Chondrocyte (in vitro differentiated cells): ENCODE data around the gene ZNF850. TPM values are rescaled to one million over a fixed set of nuclear protein-coding genes. Genes with fewer than 3 reads are reported as not detected.

Source experiments
- DNase-seq: peaks from one replicate; pipeline ENCODE4 v3.0.0; 2021; ENCODE audit warnings: mixed read lengths, low spot score
- H3K27ac Mint-ChIP-seq: one replicate; pipeline ENCODE4 v1.8.0; 2021; ENCODE audit warnings: mild to moderate bottlenecking, moderate library complexity, mixed read lengths; ENCODE audit not compliant: unreplicated experiment
- H3K27me3 Mint-ChIP-seq: 2 replicates; pipeline ENCODE4 v1.8.0; 2021; ENCODE audit warnings: low read depth, mixed read lengths
- H3K36me3 Mint-ChIP-seq: 2 replicates; pipeline ENCODE4 v1.8.0; 2021; ENCODE audit warnings: low read depth, mixed read lengths
- H3K4me1 Mint-ChIP-seq: 2 replicates; pipeline ENCODE4 v1.8.0; 2021; ENCODE audit warnings: low read depth, mild to moderate bottlenecking, mixed read lengths
- H3K4me3 Mint-ChIP-seq: one replicate; pipeline ENCODE4 v1.8.0; 2021; ENCODE audit warnings: mild to moderate bottlenecking, moderate library complexity, mixed read lengths; ENCODE audit not compliant: unreplicated experiment
- H3K9me3 Mint-ChIP-seq: 2 replicates; pipeline ENCODE4 v1.8.0; 2021; ENCODE audit warnings: low read depth, mixed read lengths
- long read RNA-seq: library from polyadenylated mRNA; stranded (forward); transcript quantifications from one replicate; pipeline ENCODE4 v2.0.0, GENCODE V29; 2021
- total RNA-seq: library from RNA; stranded (reverse); gene quantifications from 3 replicates; pipeline ENCODE4 v1.2.1, GENCODE V29; 2021
- TF ChIP-seq, protein P1 (sequence below): fragments of 200-600 bp; sonication (generic); IDR thresholded peaks from 2 replicates; pipeline ENCODE4 v1.5.0; 2021; ENCODE audit warnings: antibody characterized with exemption, mild to moderate bottlenecking, moderate library complexity

The ZNF850 gene
- total RNA-seq: 2.5 to 7.5 TPM (median 4.0 TPM) in 3 replicates
- long read RNA-seq: 0 reads

- H3K36me3 Mint-ChIP-seq: peaks cover 9% of the 10 kb centered on the region
Observed at GRCh38 chr19:36772311-36773222, at the start of gene ZNF850. TSS of gene ZNF850 (minus strand) at chr19:36772807. CDS start at chr19:36762606, 10,201 bp downstream.

GRCh38 chr19:36821758-36822157, 49.2 kb upstream of the ZNF850 start:
- H3K27me3 Mint-ChIP-seq: no peaks in the 10 kb centered on the region
- H3K4me3 Mint-ChIP-seq: no peak overlapping the region
- no peak for DNase-seq
- TF ChIP-seq, protein P1, sequence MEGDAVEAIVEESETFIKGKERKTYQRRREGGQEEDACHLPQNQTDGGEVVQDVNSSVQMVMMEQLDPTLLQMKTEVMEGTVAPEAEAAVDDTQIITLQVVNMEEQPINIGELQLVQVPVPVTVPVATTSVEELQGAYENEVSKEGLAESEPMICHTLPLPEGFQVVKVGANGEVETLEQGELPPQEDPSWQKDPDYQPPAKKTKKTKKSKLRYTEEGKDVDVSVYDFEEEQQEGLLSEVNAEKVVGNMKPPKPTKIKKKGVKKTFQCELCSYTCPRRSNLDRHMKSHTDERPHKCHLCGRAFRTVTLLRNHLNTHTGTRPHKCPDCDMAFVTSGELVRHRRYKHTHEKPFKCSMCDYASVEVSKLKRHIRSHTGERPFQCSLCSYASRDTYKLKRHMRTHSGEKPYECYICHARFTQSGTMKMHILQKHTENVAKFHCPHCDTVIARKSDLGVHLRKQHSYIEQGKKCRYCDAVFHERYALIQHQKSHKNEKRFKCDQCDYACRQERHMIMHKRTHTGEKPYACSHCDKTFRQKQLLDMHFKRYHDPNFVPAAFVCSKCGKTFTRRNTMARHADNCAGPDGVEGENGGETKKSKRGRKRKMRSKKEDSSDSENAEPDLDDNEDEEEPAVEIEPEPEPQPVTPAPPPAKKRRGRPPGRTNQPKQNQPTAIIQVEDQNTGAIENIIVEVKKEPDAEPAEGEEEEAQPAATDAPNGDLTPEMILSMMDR: no peak
- no peaks in the 10 kb centered on the region for H3K4me1 Mint-ChIP-seq
- no peak overlapping the region for H3K27ac Mint-ChIP-seq
- peaks cover 67% of the 10 kb centered on the region for H3K9me3 Mint-ChIP-seq
- peaks cover 75% of the 10 kb centered on the region for H3K36me3 Mint-ChIP-seq

More at GRCh38 chr19:36772311-36773222, at the start of gene ZNF850:
- Mint-ChIP-seq H3K4me1 (peaks cover 22% of the 10 kb centered on the region), H3K9me3 (peaks cover 32% of the 10 kb centered on the region), H3K4me3 (peak within 1 kb of the TSS; percentile 100), H3K27me3 (no peaks in the 10 kb centered on the region), H3K27ac (peak within 1 kb of the TSS; percentile 99)
- DNase-seq: peak; percentile 95
- TF ChIP-seq, protein P1: no peak

DNA sequence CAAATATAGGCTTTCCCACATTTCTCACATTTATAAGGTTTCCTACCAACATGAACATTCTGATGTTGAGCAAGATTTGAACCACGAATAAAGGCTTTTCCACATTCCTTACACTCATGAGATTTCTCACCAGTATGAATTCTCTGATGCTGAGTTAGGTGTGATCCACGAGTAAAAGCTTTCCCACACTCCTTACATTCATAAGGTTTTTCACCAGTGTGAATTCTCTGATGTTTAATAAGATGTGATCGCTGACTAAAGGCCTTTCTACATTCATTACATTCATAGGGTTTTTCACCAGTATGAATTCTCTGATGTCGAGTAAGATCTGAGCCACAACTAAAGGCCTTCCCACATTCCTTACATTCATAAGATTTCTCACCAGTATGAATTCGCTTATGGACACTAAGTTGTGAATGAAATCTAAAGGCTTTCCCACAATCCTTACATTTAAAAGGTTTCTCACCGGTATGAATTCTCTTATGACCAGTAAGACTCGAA, 46.6 kb upstream of the ZNF850 start:
- peaks cover 74% of the 10 kb centered on the region for H3K36me3 Mint-ChIP-seq
- H3K27ac Mint-ChIP-seq: no peak overlapping the region
- no peak for DNase-seq
- no peaks in the 10 kb centered on the region for H3K4me1 Mint-ChIP-seq
- no peak overlapping the region for H3K4me3 Mint-ChIP-seq
- peaks cover 61% of the 10 kb centered on the region for H3K9me3 Mint-ChIP-seq
- TF ChIP-seq, protein P1: no peak
- H3K27me3 Mint-ChIP-seq: no peaks in the 10 kb centered on the region

GRCh38 chr19:36807029-36807428, 34.4 kb upstream of the ZNF850 start:
- H3K27ac Mint-ChIP-seq: no peak overlapping the region
- peaks cover 22% of the 10 kb centered on the region for H3K36me3 Mint-ChIP-seq
- no peaks in the 10 kb centered on the region for H3K4me1 Mint-ChIP-seq
- TF ChIP-seq, protein P1: no peak
- H3K4me3 Mint-ChIP-seq: no peak overlapping the region
- peaks cover 59% of the 10 kb centered on the region for H3K9me3 Mint-ChIP-seq
- no peaks in the 10 kb centered on the region for H3K27me3 Mint-ChIP-seq
- DNase-seq: no peak

- H3K36me3 Mint-ChIP-seq: peaks cover 15% of the 10 kb centered on the region
- H3K27me3 Mint-ChIP-seq: no peaks in the 10 kb centered on the region
- TF ChIP-seq, protein P1: no peak
- H3K27ac Mint-ChIP-seq: no peak overlapping the region
- H3K4me1 Mint-ChIP-seq: no peaks in the 10 kb centered on the region
- DNase-seq: no peak
- no peak overlapping the region for H3K4me3 Mint-ChIP-seq
- peaks cover 51% of the 10 kb centered on the region for H3K9me3 Mint-ChIP-seq
Observed at GRCh38 chr19:36805364-36805763, 32.8 kb upstream of the ZNF850 start.
